ENCODE data around the gene PCSK7. TPM values are rescaled to one million over a fixed set of nuclear protein-coding genes. Genes with fewer than 3 reads are reported as not detected.

The PCSK7 gene
- total RNA-seq, 4 donors from 2014 or later, result 39.8 to 78.1 (median 50.0) TPM

GRCh38 chr11:117198613-117199012, 33.3 kb downstream of the PCSK7 start:
- DNase-seq (ENCODE audit: low spot score) (no peak), ATAC-seq (ENCODE audit: low FRiP score) (no peak)
- TF ChIP-seq CTCF (IDR thresholded peaks at IDR 0.05), result no peak

- no peak for ATAC-seq (ENCODE audit: low FRiP score)
- peak in 1 of 3 donors; percentile 13 for TF ChIP-seq CTCF (IDR thresholded peaks at IDR 0.05)
- no peak for DNase-seq (ENCODE audit: low spot score)
Measured at GRCh38 chr11:117197516-117198456, 34.1 kb downstream of the PCSK7 start.

GRCh38 chr11:117197006-117197405, 34.9 kb downstream of the PCSK7 start:
- no peak for ATAC-seq (ENCODE audit: low FRiP score)
- DNase-seq (ENCODE audit: low spot score), result no peak
- no peak for TF ChIP-seq CTCF (IDR thresholded peaks at IDR 0.05)

GRCh38 chr11:117195761-117196160, 36.1 kb downstream of the PCSK7 start:
- DNase-seq (ENCODE audit: low spot score) (no peak), ATAC-seq (ENCODE audit: low FRiP score) (no peak)
- no peak for TF ChIP-seq CTCF (IDR thresholded peaks at IDR 0.05)

- no peak for TF ChIP-seq CTCF (IDR thresholded peaks at IDR 0.05)
- DNase-seq (ENCODE audit: low spot score), result no peak
- ATAC-seq (ENCODE audit: low FRiP score), result no peak
Measured at GRCh38 chr11:117195258-117195657, 36.6 kb downstream of the PCSK7 start.

- DNase-seq (ENCODE audit: low spot score) (no peak), ATAC-seq (ENCODE audit: low FRiP score) (no peak)
- no peak for TF ChIP-seq CTCF (IDR thresholded peaks at IDR 0.05)
Measured at GRCh38 chr11:117194267-117194666, 37.6 kb downstream of the PCSK7 start.
